HG02943 (cell line): Measurements from ENCODE around the gene REEP1.
"Not testable (repeated sequence)": the region's sequence is repeated elsewhere in the genome, so short reads cannot be mapped to it uniquely, and the experiment has no call there.

Source experiments
- ATAC-seq: cut with Tn5 transposase; IDR thresholded peaks from one replicate; pipeline ENCODE4 v1.9.1; 2021; ENCODE audit warnings: mild to moderate bottlenecking, low read depth, moderate library complexity; ENCODE audit not compliant: unreplicated experiment

REEP1 gene

DNA sequence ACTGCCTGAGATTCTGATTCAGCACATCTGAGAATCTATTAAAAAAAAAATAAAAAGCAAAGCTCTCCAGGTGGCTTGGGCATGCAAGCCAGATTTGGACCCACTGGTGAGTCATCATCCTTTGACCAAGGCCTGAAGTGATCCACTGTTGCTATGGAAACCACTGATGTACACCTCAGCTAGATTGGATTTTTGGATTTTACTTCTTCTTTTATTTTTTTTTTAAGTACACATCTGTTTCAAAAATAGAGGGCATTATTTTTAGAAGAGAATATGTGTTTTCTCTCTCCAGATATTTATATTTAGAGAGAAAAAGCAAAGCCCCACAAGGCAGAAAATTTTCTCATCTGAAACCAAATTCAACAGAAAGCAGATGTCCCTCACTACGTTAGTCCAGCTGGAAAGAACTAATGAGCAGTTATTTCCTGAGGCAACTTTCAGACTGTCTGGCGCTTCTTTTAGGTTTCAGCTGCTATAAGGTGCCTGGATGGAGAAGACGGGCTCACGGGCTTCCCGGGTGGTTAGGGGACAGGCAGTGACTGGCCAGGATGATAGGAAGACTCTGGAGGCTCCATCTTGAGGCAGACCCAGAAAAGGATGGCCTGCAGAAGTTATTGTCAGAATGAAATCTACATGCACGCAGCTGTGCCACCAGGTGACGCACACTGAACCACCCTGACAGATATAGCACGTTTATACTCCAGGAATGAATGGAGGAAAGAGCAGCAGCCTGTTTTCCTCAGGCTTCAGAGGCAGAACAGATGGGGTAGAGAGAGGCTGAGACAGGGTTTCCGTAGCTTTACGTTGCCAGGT lies 87.6 kb downstream of the REEP1 start:
- ATAC-seq: no peak

DNA sequence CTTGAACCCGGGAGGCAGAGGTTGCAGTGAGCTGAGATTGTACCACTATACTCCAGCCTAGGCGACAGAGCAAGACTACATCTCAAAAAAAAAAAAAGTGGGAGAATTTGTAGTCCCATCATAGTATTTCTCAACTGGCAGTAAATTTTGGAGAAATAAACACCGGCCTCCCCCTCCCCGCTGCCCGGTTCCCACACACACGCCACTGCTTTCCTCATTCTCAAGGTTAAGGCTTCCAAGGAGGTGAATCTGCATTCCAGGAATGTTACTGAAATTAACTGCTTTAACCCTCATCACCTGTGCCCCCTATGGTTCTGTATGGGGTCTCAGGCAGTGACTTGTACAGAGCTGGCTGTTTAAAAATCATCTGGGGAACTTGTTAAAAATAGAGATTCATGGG lies 88.2 kb downstream of the REEP1 start:
- no peak for ATAC-seq

DNA sequence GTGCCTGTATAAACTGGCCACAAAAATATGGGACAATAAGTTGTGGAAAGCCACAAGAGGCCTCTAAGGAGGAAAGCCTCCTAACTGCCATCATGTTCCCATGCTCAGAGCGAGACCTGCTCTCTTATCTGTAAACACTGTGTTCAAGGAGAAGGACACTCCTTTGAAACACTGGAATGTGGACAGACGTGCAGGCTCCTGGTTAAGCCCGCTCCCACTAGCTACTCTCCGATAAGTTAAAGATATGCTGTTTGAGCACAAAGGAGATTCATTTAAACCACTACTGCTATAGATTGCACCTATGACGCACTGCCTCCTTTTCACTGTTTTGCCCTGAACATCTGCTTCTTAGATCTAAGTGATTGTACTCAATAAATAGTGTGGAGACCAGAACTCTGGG lies 92.2 kb downstream of the REEP1 start:
- not testable (repeated sequence) for ATAC-seq

DNA sequence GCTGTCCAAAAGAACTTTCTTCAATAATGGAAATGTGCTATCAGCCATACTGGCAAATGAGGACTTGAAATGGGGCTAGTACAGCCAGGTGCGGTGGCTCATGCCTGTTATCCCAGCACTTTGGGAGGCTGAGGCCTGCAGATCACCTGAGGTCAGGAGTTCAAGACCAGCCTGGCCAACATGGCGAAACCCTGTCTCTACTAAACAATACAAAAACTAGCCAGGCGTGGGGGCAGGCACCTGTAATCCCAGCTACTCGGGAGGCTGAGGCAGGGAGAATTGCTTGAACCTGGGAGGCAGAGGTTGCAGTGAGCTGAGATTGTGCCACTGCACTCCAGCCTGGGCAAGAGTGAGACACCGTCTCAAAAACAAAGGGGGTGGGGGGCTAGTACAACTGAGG lies 92.6 kb downstream of the REEP1 start:
- ATAC-seq: not testable (repeated sequence)

DNA sequence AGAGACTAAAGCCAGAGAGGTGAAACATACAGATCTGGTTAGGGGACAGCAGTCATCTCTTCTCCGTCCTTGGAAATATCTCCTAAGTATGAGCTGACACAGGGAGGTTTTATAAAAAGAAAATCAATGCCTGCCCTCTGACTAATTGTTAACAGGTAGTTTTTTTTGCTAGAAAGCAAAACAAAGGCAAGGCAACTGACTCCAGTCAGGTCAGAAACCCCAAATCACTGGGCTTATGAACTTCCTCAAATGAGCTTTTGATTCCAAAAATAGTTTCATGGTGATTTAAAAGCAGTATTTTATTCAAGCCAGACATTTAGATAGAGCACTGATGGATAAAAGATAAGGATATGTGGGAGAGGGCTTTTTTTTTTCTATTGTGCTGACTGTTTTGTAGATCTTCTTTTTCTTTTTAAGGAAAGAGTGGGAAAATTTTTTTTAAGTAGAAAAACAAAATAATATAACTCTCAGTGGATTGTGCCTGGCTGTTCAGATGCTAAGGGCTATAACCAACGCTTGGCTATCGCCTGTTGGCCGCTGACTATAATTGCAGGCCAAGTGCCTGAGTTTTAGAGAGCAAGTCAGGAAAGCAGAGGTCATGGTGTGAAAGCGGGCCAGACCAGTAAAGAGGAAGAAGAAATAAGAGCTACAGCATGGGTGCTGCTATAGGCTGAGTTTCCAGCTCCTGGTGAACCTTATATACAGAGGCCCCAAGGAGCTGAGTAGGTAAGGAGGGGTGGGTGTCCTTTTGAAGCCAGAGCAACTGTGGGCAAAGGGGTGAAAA lies 93.3 kb downstream of the REEP1 start:
- no peak for ATAC-seq

DNA sequence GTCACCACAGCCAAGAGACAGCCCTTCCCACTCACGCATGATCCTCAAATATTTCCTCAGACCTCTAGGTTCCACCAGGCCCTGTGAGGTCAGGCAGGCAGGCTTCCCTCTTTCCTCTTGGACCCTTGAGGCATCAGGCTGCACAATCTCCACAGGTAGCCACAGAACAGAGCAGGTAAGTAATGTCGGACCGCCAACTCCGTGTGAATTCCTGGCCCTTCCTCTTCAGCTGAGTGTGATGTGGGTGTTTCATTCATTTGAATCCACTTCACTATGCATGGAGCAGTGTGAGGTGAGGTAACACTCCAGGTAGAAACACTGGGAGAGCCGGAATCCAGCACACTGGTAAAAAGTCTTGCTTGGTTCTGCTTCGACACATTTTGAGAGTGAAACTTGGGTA lies 94.2 kb downstream of the REEP1 start:
- ATAC-seq: no peak

DNA sequence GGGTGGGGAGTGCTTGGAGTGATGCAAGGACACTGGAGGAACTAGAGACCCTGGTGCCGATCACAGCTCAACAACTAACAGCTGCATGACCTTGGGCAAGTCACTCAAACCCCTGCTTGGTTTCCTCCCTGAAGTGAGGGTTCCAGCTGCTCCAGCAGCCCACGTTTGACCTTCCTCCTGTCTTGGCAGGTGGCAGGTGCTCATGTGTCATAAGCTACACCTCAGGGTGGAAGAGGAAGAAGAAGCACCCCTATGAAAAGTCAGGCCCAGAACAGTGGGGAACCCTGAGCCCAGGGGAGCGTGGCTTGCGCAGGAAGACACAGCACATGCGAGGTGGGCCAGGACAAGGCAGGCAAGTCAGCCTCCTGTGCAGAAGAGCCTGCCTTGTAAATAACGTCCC lies 95.8 kb downstream of the REEP1 start:
- ATAC-seq: no peak

DNA sequence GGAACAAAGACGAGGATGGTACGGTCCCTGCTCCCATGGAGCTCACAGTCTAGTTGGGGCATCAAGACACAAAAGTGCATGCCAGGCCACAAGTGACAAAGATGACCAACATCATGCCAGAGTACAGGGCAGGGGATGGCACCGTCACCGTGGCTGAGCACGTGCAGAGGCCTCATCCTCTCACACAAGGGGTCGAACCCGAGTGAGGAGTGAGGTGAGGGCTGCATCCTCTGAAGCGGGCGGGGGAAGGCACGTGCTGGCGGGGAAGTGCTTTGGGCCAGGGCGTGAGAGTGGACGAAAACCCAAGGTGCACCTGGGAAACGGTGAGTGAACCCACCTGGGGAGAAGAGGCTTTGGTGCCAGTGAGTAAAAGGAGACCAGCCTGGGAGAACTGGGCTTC lies 97.2 kb downstream of the REEP1 start:
- no peak for ATAC-seq

DNA sequence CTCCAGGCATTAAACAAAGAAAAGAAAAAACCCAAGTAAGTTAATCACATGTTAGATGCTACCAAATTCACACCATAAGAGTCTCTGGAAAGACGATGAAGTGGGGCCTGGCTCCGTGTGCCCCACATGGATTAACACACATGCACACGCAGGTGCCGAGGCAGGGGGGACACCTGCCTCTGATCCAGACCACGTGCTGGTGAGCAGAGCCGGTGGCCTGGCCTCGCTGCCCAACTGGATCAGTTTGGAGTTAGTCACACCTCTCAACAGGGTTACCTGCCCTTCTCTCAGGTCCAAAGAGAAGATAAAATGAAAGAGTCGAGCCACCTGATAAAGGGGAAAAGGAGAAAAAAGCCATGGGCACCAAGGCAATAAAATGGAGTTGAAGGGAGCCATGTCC lies 97.7 kb downstream of the REEP1 start:
- ATAC-seq: no peak

DNA sequence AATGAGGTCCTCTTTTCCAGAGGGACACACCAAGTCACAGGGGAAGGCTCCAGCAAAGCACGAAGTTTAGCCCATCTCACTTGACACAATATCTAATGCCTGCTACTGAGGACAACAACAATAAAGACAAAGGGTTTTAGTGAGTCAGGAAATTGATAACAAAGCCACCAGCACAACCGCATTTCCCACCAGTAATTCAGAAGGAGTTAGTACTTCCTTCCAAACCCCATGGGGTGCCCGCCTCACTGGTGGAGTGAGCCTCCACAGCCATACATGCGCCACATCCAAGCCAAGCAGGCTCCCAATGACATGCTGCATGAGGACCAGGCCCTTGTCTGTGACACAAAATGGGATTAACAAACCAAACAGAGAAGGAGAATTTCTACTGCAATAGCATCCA lies 98.1 kb downstream of the REEP1 start:
- no peak for ATAC-seq

DNA sequence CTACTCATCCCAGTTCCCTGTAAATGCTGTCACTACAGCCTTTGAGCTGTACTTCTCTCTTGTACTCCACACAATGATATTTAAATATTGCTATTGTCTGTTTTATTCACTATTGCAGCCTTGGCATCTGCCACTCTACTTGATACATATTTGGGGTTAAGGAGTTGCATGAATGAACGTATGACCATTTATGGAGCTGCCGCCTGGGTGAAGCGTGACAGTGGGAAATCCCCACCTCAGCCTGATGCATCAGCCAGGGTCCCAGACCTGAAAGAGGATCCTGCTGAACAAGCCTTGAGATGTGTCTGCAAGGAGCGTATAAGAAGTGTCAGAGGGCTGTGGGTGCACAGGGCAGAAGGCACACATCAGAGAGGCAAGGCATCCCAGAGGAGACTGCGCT lies 99.1 kb downstream of the REEP1 start:
- peak; percentile 70 for ATAC-seq

DNA sequence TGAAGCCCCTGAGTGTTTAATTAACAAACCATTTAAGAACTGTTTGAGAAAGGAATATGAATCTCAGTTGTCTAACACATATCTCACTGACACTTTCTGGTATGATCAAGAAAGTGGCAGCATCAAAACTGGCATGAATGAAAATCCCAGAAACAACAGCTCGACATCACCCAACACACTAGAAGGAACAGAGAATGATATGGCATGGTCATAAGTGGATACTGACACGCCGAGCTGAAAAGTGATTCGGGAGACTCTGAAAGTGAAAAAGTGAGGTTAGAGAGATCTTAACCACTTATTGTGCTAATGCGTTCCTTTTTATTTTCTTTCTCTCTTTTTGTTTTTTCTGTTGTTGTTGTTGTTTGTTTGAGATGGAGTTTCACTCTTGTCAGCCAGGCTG lies 100.3 kb downstream of the REEP1 start:
- ATAC-seq: no peak

DNA sequence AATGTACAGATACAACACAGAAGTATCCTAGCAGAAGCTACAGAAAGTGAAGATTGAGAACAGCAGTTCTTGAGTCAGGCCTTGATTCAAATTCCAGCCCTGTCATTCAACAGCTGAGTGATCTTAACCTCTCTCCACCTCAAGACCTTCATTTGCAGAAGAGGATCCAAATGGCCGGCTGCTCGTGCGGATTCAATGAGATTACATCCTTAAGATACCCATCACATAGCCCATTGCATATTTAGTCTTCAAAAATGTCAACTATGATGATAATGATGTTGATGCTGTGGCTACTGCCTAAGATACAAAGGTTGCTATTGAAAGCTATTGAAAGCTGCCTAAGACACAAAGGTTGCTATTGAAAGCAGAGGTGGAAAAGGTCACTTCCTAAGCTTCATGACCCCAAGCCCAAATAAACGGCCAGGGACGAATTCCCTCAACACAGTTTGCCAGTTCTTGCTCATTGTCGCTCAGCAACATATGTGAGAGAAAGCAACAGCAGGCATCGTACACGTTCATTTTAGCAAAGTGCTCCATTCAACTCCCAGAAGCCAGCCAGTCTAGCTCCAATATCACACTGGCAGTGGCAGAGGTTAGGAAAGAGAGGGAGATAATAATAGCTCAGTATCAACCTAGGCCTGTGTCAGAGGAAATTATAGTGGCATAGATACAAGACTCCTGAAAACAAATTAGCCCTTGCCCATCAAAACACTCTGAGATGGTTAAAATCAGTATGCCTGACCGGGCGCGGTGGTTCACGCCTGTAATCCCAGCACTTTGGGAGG lies 102.0 kb downstream of the REEP1 start:
- no peak for ATAC-seq

DNA sequence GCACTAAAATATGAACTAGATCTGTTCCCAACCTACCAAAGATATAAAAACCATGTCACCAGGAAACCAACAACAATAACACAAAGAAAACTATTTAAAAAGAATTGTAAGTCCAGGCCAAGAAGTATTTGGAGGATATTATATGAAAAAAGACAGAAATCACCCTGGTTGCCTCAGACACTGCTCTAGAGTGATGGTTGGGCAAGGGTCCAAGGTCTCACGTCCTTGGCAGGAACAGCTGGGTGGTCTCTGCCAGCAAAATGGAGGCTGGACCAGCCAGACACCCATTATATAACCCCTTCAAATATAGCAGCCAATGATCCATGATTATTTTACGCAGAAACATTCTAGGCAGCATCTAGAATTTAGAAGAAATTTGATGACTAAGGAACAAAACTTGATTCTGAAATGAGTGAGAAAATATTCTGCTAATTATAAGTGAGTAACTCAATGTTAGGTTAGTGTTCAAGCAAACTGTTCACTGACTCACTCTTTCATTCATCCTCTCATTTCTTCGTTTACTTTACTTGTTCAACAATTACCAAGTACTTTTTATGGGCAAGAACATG lies 102.8 kb downstream of the REEP1 start:
- ATAC-seq: no peak

DNA sequence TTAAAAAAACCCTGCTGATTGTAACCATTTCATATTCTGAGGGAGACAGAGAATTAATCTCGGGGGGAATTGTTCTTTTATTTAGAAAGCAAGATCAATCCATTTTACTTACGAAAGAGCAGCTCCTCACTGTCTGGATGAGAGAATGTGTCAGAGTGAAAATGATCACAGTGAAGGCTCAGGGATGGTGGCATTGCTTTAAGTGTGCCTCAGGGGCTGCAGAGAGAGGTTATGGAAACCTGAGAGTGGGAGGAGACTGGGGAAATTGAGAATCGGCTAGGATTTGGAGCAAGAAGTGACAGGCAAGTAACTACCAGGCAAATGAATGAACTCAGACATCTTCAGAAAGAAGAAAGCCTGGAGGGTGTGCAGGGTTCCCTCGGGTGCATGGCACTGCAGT lies 104.0 kb downstream of the REEP1 start:
- ATAC-seq: no peak

DNA sequence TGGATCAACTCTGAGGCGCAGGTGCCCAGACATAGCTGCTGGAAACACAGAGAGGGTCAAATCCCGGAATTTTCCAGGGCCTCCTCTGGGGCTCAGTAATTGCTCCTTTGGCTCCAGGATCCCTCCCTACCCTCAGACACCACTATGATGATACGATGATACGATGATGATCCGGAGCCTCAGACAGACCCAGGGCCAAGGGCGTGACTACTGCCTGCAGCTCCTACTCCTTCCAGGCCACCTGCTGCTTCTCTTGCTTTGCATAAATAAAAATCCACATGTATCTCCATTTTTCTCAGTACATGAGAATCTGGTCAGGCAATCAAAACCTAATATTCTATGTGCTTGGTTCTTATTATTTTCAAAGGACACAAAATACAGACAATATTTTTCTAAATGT lies 104.5 kb downstream of the REEP1 start:
- no peak for ATAC-seq

DNA sequence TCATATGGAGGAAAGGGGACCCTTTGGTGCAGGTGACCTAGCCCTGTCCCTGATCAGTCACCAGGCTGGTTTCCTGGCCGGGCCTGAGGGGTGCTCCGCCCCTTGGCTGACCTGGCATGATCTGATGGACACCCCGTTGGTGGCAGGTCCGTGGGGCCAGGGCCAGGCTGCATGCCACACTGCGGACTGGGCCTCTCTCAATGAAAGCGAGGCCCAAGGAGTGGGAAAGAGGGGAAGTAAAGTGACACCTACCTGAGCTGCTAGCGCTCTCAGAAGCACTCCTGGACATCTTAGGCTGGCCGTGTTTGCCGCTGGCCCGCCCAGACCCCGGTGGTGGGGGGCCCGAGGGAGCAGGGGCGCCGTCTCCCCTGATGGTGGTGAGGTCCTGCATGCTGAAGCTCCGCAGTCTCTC lies 105.0 kb downstream of the REEP1 start:
- no peak for ATAC-seq

DNA sequence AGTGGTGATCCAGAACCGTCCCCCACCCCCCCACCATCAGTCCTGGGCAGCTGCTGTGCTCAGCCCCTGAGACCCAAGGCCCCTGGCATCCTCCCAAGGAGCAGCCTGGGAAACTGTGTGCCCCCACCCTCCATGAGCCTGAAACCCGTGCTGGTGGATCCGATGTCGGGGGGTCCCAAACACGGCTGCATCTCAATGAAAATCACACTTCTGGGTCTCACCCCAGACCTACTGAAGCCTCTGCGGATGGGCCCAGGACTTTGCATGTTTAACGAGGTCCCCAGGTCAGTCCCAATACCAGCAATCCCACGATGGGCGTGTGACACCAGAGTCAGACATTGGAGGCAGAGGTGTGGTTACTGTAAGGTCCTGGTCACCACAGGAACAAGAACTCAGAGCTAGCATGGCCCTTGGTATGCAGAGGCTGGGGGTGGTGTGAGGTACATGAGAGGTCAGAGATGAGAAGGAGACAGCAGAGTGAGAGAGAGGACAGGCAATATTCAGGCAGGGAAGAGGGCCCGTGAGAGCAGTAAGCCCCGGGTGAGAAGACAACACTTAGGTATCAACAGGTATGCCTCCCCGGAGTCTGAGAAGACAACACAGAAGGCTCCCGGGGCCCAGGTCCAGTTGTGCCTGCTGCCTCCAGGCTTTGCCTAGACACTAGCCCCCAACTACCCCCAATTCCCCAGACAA lies 105.6 kb downstream of the REEP1 start:
- no peak for ATAC-seq

DNA sequence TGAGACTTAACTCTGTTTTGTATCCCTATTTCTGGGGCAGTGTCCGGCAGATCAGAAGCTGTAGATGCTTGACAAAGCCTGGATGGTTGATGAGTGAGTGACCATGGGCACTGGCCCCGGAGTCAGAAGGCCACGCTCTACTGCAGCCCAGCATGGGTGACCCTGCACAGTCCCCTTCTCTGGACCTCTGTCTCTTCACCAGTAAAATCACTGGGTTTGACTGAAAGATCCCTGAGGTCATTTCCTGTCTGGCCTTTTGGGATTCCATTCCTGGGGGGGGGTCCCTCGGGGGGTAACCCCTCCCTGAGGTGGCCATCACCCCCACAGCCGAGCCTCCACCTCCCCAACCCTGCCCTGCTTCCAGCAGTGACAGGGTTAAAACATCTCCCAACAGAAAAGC lies 106.5 kb downstream of the REEP1 start:
- no peak for ATAC-seq

DNA sequence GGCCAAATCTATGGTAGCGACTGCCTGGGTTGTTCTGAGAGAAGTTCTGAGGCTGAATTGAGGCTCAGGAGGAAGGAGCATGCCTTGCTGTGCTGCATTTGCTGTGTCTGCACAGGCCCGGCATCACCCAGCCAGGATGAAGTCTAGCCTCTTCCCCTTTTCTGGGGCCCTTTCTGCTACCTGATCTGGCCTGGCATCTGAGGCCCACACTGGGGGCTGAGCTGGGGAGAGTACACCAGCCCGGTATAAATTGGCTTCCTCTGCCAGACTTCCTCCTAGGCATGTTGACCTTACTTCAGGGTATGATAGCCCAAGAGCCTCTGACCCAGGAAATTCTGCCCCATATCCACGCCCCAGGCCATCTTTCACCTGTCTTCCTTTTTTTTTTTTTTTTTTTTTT lies 108.2 kb downstream of the REEP1 start:
- no peak for ATAC-seq
